Nephron (organoid): ENCODE measurements around the gene GRIK2.

ENCODE experiments used
- H3K27ac Mint-ChIP-seq, 3 experiments: 2 replicates each; pipeline ENCODE4 v1.8.0; 2020; ENCODE audit warnings: mixed read lengths in 3 of 3, mild to moderate bottlenecking in 2 of 3, moderate library complexity in 1 of 3
- H3K27me3 Mint-ChIP-seq: 2 replicates; pipeline ENCODE4 v1.8.0; 2021; ENCODE audit warnings: low read depth, mild to moderate bottlenecking, moderate library complexity, mixed read lengths
- H3K36me3 Mint-ChIP-seq: 2 replicates; pipeline ENCODE4 v1.8.0; 2020; ENCODE audit warnings: low read depth, mixed read lengths
- H3K4me1 Mint-ChIP-seq: 2 replicates; pipeline ENCODE4 v1.8.0; 2020; ENCODE audit warnings: mixed read lengths
- H3K4me3 Mint-ChIP-seq, 3 experiments: 2 replicates each; pipeline ENCODE4 v1.8.0; 2020; ENCODE audit warnings: mild to moderate bottlenecking in 3 of 3, mixed read lengths in 3 of 3, moderate library complexity in 2 of 3
- H3K9me3 Mint-ChIP-seq: 2 replicates; pipeline ENCODE4 v1.8.0; 2020; ENCODE audit warnings: mixed read lengths
- TF ChIP-seq, protein P1 (sequence below), 3 experiments: fragments of 200-600 bp; sonication (generic); IDR thresholded peaks; one replicate each; pipeline ENCODE4 v1.5.0; 2021; ENCODE audit warnings: antibody characterized with exemption in 3 of 3; ENCODE audit not compliant: unreplicated experiment in 3 of 3

The GRIK2 gene

GRCh38 chr6:101776919-101777350 lies 383.4 kb downstream of the GRIK2 start:
- no peaks in the 10 kb centered on the region for H3K4me1 Mint-ChIP-seq
- H3K4me3 Mint-ChIP-seq: no peak overlapping the region
- no peak overlapping the region for H3K27ac Mint-ChIP-seq

GRCh38 chr6:101777646-101778045 lies 384.1 kb downstream of the GRIK2 start:
- no peaks in the 10 kb centered on the region for H3K9me3 Mint-ChIP-seq
- H3K27me3 Mint-ChIP-seq: no peaks in the 10 kb centered on the region
- H3K4me1 Mint-ChIP-seq: no peaks in the 10 kb centered on the region
- no peaks in the 10 kb centered on the region for H3K36me3 Mint-ChIP-seq
- H3K27ac Mint-ChIP-seq: no peak overlapping the region
- no peak overlapping the region for H3K4me3 Mint-ChIP-seq
- TF ChIP-seq, protein P1, sequence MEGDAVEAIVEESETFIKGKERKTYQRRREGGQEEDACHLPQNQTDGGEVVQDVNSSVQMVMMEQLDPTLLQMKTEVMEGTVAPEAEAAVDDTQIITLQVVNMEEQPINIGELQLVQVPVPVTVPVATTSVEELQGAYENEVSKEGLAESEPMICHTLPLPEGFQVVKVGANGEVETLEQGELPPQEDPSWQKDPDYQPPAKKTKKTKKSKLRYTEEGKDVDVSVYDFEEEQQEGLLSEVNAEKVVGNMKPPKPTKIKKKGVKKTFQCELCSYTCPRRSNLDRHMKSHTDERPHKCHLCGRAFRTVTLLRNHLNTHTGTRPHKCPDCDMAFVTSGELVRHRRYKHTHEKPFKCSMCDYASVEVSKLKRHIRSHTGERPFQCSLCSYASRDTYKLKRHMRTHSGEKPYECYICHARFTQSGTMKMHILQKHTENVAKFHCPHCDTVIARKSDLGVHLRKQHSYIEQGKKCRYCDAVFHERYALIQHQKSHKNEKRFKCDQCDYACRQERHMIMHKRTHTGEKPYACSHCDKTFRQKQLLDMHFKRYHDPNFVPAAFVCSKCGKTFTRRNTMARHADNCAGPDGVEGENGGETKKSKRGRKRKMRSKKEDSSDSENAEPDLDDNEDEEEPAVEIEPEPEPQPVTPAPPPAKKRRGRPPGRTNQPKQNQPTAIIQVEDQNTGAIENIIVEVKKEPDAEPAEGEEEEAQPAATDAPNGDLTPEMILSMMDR (IDR thresholded peaks at IDR 0.05; ENCODE audit: unreplicated experiment in 3 of 3): no peak

More at GRCh38 chr6:101776919-101777350, 383.4 kb downstream of the GRIK2 start:
- Mint-ChIP-seq H3K9me3 (no peaks in the 10 kb centered on the region), H3K27me3 (no peaks in the 10 kb centered on the region), H3K36me3 (no peaks in the 10 kb centered on the region)
- TF ChIP-seq, protein P1 (IDR thresholded peaks at IDR 0.05; ENCODE audit: unreplicated experiment in 3 of 3): no peak

- peaks cover 8% of the 10 kb centered on the region for H3K9me3 Mint-ChIP-seq
- TF ChIP-seq, protein P1 (IDR thresholded peaks at IDR 0.05; ENCODE audit: unreplicated experiment in 3 of 3): no peak
- no peak overlapping the region for H3K27ac Mint-ChIP-seq
- H3K36me3 Mint-ChIP-seq: no peaks in the 10 kb centered on the region
- no peaks in the 10 kb centered on the region for H3K27me3 Mint-ChIP-seq
- H3K4me3 Mint-ChIP-seq: no peak overlapping the region
- H3K4me1 Mint-ChIP-seq: no peaks in the 10 kb centered on the region
Measured at GRCh38 chr6:101779051-101779844, 385.7 kb downstream of the GRIK2 start.

- Mint-ChIP-seq H3K27me3 (no peaks in the 10 kb centered on the region), H3K27ac (no peak overlapping the region), H3K9me3 (peaks cover 23% of the 10 kb centered on the region), H3K4me1 (no peaks in the 10 kb centered on the region), H3K4me3 (no peak overlapping the region), H3K36me3 (no peaks in the 10 kb centered on the region)
- TF ChIP-seq, protein P1 (IDR thresholded peaks at IDR 0.05; ENCODE audit: unreplicated experiment in 3 of 3): no peak
Measured at GRCh38 chr6:101783287-101783686, 389.8 kb downstream of the GRIK2 start.

DNA sequence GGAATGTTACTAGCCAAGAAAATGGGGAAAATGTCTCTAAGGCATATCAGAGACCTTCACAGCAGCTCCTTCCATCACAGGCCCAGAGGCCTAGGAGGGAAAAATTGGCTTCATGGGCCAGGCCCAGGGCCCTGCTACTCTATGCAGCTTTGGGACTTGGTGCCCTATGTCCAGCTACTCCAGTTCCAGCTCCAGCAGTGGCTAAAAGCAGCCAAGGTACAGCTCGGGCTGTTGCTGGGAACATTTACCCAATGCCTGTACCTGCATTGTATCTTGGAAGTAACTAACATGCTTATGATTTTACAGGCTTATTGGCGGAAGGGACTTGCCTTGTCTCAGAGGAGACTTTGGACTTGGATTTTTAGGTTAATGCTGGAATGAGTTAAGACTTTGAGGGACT lies 390.6 kb downstream of the GRIK2 start:
- Mint-ChIP-seq H3K27me3 (no peaks in the 10 kb centered on the region), H3K9me3 (peaks cover 23% of the 10 kb centered on the region), H3K4me3 (no peak overlapping the region), H3K4me1 (no peaks in the 10 kb centered on the region), H3K36me3 (no peaks in the 10 kb centered on the region), H3K27ac (no peak overlapping the region)
- TF ChIP-seq, protein P1 (IDR thresholded peaks at IDR 0.05; ENCODE audit: unreplicated experiment in 3 of 3): no peak

- Mint-ChIP-seq H3K4me1 (no peaks in the 10 kb centered on the region), H3K27ac (no peak overlapping the region), H3K27me3 (no peaks in the 10 kb centered on the region), H3K36me3 (peaks cover 2% of the 10 kb centered on the region), H3K9me3 (peaks cover 7% of the 10 kb centered on the region), H3K4me3 (no peak overlapping the region)
- TF ChIP-seq, protein P1 (IDR thresholded peaks at IDR 0.05; ENCODE audit: unreplicated experiment in 3 of 3): no peak
Measured at GRCh38 chr6:101799531-101799930, 406.0 kb downstream of the GRIK2 start.
